ACC112 (cell line): Measurements from ENCODE around the gene DCAF16.
"Not testable (repeated sequence)": the region's sequence is repeated elsewhere in the genome, so short reads cannot be mapped to it uniquely, and the experiment has no call there.

Source experiments
- H2AFZ ChIP-seq: fragments of 200-600 bp; sonication (generic); one replicate; pipeline ENCODE4 v1.6.0; 2017; ENCODE audit warnings: antibody characterized with exemption, low read length; ENCODE audit not compliant: unreplicated experiment
- H3K27ac ChIP-seq: fragments of 200-600 bp; sonication (generic); 2 replicates; pipeline ENCODE4 v1.5.1; 2014; ENCODE audit warnings: low read depth, mild to moderate bottlenecking, antibody characterized with exemption, low read length, moderate library complexity
- H3K27me3 ChIP-seq: fragments of 200-600 bp; sonication (generic); 2 replicates; pipeline ENCODE4 v1.6.1; 2014; ENCODE audit warnings: mild to moderate bottlenecking, antibody characterized with exemption, low read length, moderate library complexity, mixed read lengths; ENCODE audit not compliant: insufficient read depth
- H3K36me3 ChIP-seq: fragments of 200-600 bp; sonication (generic); 2 replicates; pipeline ENCODE4 v1.6.1; 2016; ENCODE audit warnings: mild to moderate bottlenecking, antibody characterized with exemption, low read length, moderate library complexity, mixed read lengths; ENCODE audit not compliant: insufficient read depth
- H3K4me1 ChIP-seq: fragments of 200-600 bp; sonication (generic); one replicate; pipeline ENCODE4 v1.6.1; 2016; ENCODE audit warnings: low read length, mixed read lengths; ENCODE audit not compliant: insufficient read depth, unreplicated experiment, control insufficient read depth
- H3K4me3 ChIP-seq: fragments of 200-600 bp; sonication (generic); 2 replicates; pipeline ENCODE4 v1.5.1; 2014; ENCODE audit warnings: mild to moderate bottlenecking, low read depth, low read length
- H3K79me2 ChIP-seq: fragments of 200-600 bp; sonication (generic); one replicate; pipeline ENCODE4 v1.6.0; 2016; ENCODE audit warnings: low read length; ENCODE audit not compliant: control insufficient read depth, unreplicated experiment, insufficient read depth

The DCAF16 gene

GRCh38 chr4:17810260-17811077, at the start of gene DCAF16, which contains the start of gene NCAPG:
DCAF16 (minus strand) TSS chr4:17810757; CDS start chr4:17804141, 6,616 bp downstream.
NCAPG (plus strand) TSS chr4:17810979; CDS start chr4:17811078, 99 bp downstream.
- peak within 1 kb of the TSS; percentile 85 for H2AFZ ChIP-seq
- H3K4me1 ChIP-seq, result peaks cover 25% of the 10 kb centered on the region
- no peaks in the 10 kb centered on the region for H3K27me3 ChIP-seq
- peak within 1 kb of the TSS; percentile 76 for H3K27ac ChIP-seq
- H3K79me2 ChIP-seq, result peaks cover 98% of the 10 kb centered on the region
- H3K4me3 ChIP-seq, result peak within 1 kb of the TSS; percentile 83
- H3K36me3 ChIP-seq, result no peaks in the 10 kb centered on the region

- Histone ChIP-seq H3K4me3 (no peak overlapping the region), H3K27ac (no peak overlapping the region), H3K4me1 (no peaks in the 10 kb centered on the region), H3K79me2 (no peaks in the 10 kb centered on the region), H3K27me3 (no peaks in the 10 kb centered on the region), H3K36me3 (no peaks in the 10 kb centered on the region), H2AFZ (no peak overlapping the region)
Measured at GRCh38 chr4:17859793-17860406, 49.3 kb upstream of the DCAF16 start.

GRCh38 chr4:17854036-17854435, 43.5 kb upstream of the DCAF16 start:
- Histone ChIP-seq H3K27me3 (no peaks in the 10 kb centered on the region), H3K4me1 (no peaks in the 10 kb centered on the region), H3K36me3 (no peaks in the 10 kb centered on the region), H2AFZ (no peak overlapping the region), H3K79me2 (no peaks in the 10 kb centered on the region), H3K4me3 (no peak overlapping the region), H3K27ac (no peak overlapping the region)

- Histone ChIP-seq H3K36me3 (peaks cover 11% of the 10 kb centered on the region), H3K79me2 (no peaks in the 10 kb centered on the region), H2AFZ (no peak overlapping the region), H3K27ac (no peak overlapping the region), H3K4me3 (no peak overlapping the region), H3K4me1 (no peaks in the 10 kb centered on the region), H3K27me3 (no peaks in the 10 kb centered on the region)
Measured at GRCh38 chr4:17851959-17852358, 41.4 kb upstream of the DCAF16 start.

- not testable (repeated sequence) for H3K27ac ChIP-seq, H3K27me3 ChIP-seq, H3K4me3 ChIP-seq, H3K4me1 ChIP-seq, H2AFZ ChIP-seq, H3K79me2 ChIP-seq
- peaks cover 24% of the 10 kb centered on the region for H3K36me3 ChIP-seq
Measured at GRCh38 chr4:17850295-17850694, 39.7 kb upstream of the DCAF16 start.

GRCh38 chr4:17846266-17846665, 35.7 kb upstream of the DCAF16 start:
- no peaks in the 10 kb centered on the region for H3K27me3 ChIP-seq
- no peak overlapping the region for H3K27ac ChIP-seq
- no peaks in the 10 kb centered on the region for H3K79me2 ChIP-seq
- peaks cover 58% of the 10 kb centered on the region for H3K36me3 ChIP-seq
- H3K4me1 ChIP-seq, result no peaks in the 10 kb centered on the region
- H2AFZ ChIP-seq, result no peak overlapping the region
- no peak overlapping the region for H3K4me3 ChIP-seq

- Histone ChIP-seq H3K4me3 (no peak overlapping the region), H3K27ac (no peak overlapping the region), H3K4me1 (no peaks in the 10 kb centered on the region), H3K27me3 (no peaks in the 10 kb centered on the region), H3K79me2 (peaks cover 42% of the 10 kb centered on the region), H2AFZ (no peak overlapping the region), H3K36me3 (peaks cover 37% of the 10 kb centered on the region)
Measured at GRCh38 chr4:17823871-17824669, 13.5 kb upstream of the DCAF16 start.

- peaks cover 15% of the 10 kb centered on the region for H3K4me1 ChIP-seq
- H3K27me3 ChIP-seq, result no peaks in the 10 kb centered on the region
- peaks cover 6% of the 10 kb centered on the region for H3K36me3 ChIP-seq
- H3K27ac ChIP-seq, result no peak overlapping the region
- H2AFZ ChIP-seq, result no peak overlapping the region
- H3K79me2 ChIP-seq, result peaks cover 79% of the 10 kb centered on the region
- no peak overlapping the region for H3K4me3 ChIP-seq
Measured at GRCh38 chr4:17817027-17817426, 6.5 kb upstream of the DCAF16 start.

DNA sequence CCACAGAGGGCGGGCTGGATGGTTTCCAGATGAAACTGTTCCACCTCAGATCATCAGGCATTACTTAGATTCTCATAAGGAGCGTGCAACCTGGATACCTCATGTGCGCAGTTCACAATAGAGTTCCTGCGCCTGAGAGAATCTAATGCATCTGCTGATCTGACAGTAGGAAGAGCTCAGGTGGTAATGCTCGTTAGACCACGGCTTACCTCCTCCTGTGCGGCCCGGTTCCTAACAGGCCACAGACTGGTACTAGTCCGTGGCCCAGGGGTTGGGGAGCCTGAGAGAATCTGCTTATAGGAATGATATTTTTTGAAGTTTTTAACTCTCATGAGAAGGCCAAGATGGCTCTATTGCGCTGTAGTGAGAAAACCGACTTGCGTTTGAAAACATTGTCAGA, 5.6 kb upstream of the DCAF16 start:
- H3K36me3 ChIP-seq, result peaks cover 6% of the 10 kb centered on the region
- no peak overlapping the region for H2AFZ ChIP-seq
- H3K79me2 ChIP-seq, result peaks cover 84% of the 10 kb centered on the region
- peaks cover 15% of the 10 kb centered on the region for H3K4me1 ChIP-seq
- H3K27ac ChIP-seq, result no peak overlapping the region
- H3K27me3 ChIP-seq, result no peaks in the 10 kb centered on the region
- H3K4me3 ChIP-seq, result no peak overlapping the region

GRCh38 chr4:17814140-17814539, 3.6 kb upstream of the DCAF16 start:
- peaks cover 92% of the 10 kb centered on the region for H3K79me2 ChIP-seq
- H3K36me3 ChIP-seq, result peaks cover 5% of the 10 kb centered on the region
- H3K27me3 ChIP-seq, result no peaks in the 10 kb centered on the region
- H3K4me3 ChIP-seq, result peak overlapping the region; percentile 83
- peaks cover 15% of the 10 kb centered on the region for H3K4me1 ChIP-seq
- H3K27ac ChIP-seq, result peak overlapping the region; percentile 56
- H2AFZ ChIP-seq, result peak overlapping the region; percentile 14
